Measurements from ENCODE around the gene ERN2. TPM values are rescaled to one million over a fixed set of nuclear protein-coding genes. Genes with fewer than 3 reads are reported as not detected.

ERN2 gene
- total RNA-seq, 6 experiments from 2014 or later: not detected

DNA sequence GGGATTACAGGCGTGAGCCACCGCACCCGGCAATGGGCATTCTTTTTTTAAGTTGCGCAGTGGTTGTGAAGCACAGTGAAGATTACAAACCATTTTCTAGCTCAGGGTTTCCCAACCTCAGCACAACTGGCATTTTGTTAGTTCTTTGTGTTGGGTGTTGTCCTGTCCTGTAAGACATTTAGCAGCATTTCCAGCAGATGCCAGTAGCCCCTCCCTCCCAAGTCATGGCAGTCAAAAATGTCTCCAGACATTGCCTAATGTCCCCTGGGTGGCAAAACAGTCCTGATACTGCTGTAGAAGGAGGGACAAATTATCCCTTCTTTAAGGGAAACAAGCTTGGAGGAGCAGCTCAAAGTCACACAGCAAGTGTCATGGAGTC is 18.8 kb downstream of the ERN2 start:
- no peak overlapping the region for H3K4me3 ChIP-seq
- H3K36me3 ChIP-seq: peaks cover 0 to 11% (median 0%) of the 10 kb centered on the region in 4 donors
- WGBS (ENCODE audit: insufficient coverage, low coverage, low lambda C conversion rate, missing lambda C conversion rate): 100% methylated on average over 4 of the region's 4 CpGs

DNA sequence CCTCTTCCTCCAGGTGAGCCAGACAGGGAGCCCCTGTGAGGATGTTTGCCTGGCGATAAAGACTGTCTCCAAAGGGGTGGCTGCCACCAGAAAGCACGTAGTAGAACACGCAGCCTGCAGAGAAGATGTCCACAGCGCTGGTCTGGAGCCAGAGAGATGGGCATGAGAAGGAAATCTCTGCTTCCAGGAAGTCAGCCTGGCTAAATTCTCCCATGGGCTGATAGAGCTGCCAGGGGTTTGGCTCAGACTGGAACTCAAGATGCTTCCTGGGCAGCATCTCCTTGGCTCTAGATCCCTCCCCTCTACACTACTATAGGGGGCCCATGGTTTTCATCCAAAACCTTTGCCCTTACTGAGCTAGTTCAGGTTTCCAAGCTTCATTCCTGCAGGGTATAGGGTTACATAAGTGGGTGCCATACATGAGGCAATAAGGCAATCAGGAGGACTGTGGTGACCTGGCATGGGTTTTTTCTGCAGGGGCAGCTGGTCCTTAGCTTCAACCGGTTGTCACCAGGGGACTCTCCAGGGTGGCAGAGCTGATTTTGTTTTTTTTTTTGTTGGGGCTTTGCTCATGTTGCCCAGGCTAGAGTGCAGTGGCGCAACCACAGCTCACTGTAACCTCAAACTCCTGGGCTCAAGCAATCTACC is 20.7 kb downstream of the ERN2 start:
- no peaks in the 10 kb centered on the region for H3K4me1 ChIP-seq

More for the DNA sequence above, 18.8 kb downstream of the ERN2 start:
- Histone ChIP-seq H3K27ac (no peak overlapping the region), H3K4me1 (no peaks in the 10 kb centered on the region), H3K9me3 (no peaks in the 10 kb centered on the region), H3K27me3 (no peaks in the 10 kb centered on the region)
- intact Hi-C loops (cut with DNase I): no loop called here
- ATAC-seq (no peak), DNase-seq (no peak)
- TF ChIP-seq CTCF (IDR thresholded peaks at IDR 0.05) (no peak), POLR2A (IDR thresholded peaks at IDR 0.05) (no peak)

GRCh38 chr16:23691483-23692189 is 21.4 kb downstream of the ERN2 start:
- Histone ChIP-seq H3K4me3 (no peak overlapping the region), H3K27ac (no peak overlapping the region), H3K9me3 (no peaks in the 10 kb centered on the region), H3K36me3 (peaks cover 0 to 29% (median 3%) of the 10 kb centered on the region in 4 donors), H3K27me3 (no peaks in the 10 kb centered on the region), H3K4me1 (no peaks in the 10 kb centered on the region)
- no peak for DNase-seq
- TF ChIP-seq CTCF (IDR thresholded peaks at IDR 0.05) (no peak), POLR2A (IDR thresholded peaks at IDR 0.05) (no peak)
- ATAC-seq: peak in 1 of 4 donors; percentile 20
- 79% methylated on average over 4 of the region's 10 CpGs for WGBS (ENCODE audit: insufficient coverage, low coverage, low lambda C conversion rate, missing lambda C conversion rate)
- intact Hi-C loops (cut with DNase I): no loop called here

More for the DNA sequence above, 20.7 kb downstream of the ERN2 start:
- no peaks in the 10 kb centered on the region for H3K9me3 ChIP-seq
- DNase-seq (no peak), ATAC-seq (no peak)
- intact Hi-C loops (cut with DNase I): no loop called here
- no peaks in the 10 kb centered on the region for H3K27me3 ChIP-seq
- H3K36me3 ChIP-seq: peaks cover 0 to 24% (median 3%) of the 10 kb centered on the region in 4 donors
- no peak for TF ChIP-seq CTCF (IDR thresholded peaks at IDR 0.05)
- 94% methylated on average over 5 of the region's 6 CpGs for WGBS (ENCODE audit: insufficient coverage, low coverage, low lambda C conversion rate, missing lambda C conversion rate)
- no peak overlapping the region for H3K27ac ChIP-seq
- no peak overlapping the region for H3K4me3 ChIP-seq

- ATAC-seq: no peak
- intact Hi-C loops (cut with DNase I): no loop called here
- H3K4me3 ChIP-seq: no peak overlapping the region
- peaks cover 0 to 29% (median 3%) of the 10 kb centered on the region in 4 donors for H3K36me3 ChIP-seq
- no peak for TF ChIP-seq CTCF (IDR thresholded peaks at IDR 0.05)
- no peak for TF ChIP-seq POLR2A (IDR thresholded peaks at IDR 0.05)
- H3K4me1 ChIP-seq: no peaks in the 10 kb centered on the region
- DNase-seq: no peak
- no peaks in the 10 kb centered on the region for H3K9me3 ChIP-seq
- 93% methylated on average over 5 of the region's 25 CpGs for WGBS (ENCODE audit: insufficient coverage, low coverage, low lambda C conversion rate, missing lambda C conversion rate)
- no peaks in the 10 kb centered on the region for H3K27me3 ChIP-seq
- H3K27ac ChIP-seq: no peak overlapping the region
Observed at GRCh38 chr16:23690771-23691482, 22.1 kb downstream of the ERN2 start.

Data from right lobe of liver (tissue), 6 donors.